ENCODE data around the gene CEP120. TPM values are rescaled to one million over a fixed set of nuclear protein-coding genes. Genes with fewer than 3 reads are reported as not detected.

Gene CEP120
- total RNA-seq, 1 donor: 30.6 TPM

GRCh38 chr5:123297866-123298265, 125.3 kb downstream of the CEP120 start:
- H3K4me3 ChIP-seq (ENCODE audit: low read depth, low read length): no peak overlapping the region
- no peak for TF ChIP-seq CTCF (IDR thresholded peaks at IDR 0.05; ENCODE audit: insufficient read depth, low read length)
- no peak for DNase-seq (ENCODE audit: low read depth)

GRCh38 chr5:123297198-123297831, 125.9 kb downstream of the CEP120 start:
- DNase-seq (ENCODE audit: low read depth): no peak
- no peak overlapping the region for H3K4me3 ChIP-seq (ENCODE audit: low read depth, low read length)
- TF ChIP-seq CTCF (IDR thresholded peaks at IDR 0.05; ENCODE audit: insufficient read depth, low read length): no peak

Other genes starting within 250 kb of the CEP120 start
- 71.0 and 73.8 TPM in 2 replicates for gene CSNK1G3, start 88.8 kb upstream of the CEP120 start, total RNA-seq (ENCODE audit: low replicate concordance)